ENCODE measurements around the gene ACACB. TPM values are rescaled to one million over a fixed set of nuclear protein-coding genes. Genes with fewer than 3 reads are reported as not detected.

The ACACB gene
- total RNA-seq, 1 donor from 2014 or later, result 1.7 TPM

- DNase-seq (ENCODE audit: low spot score), result no peak
- peaks cover 7% of the 10 kb centered on the region for H3K27me3 Mint-ChIP-seq (ENCODE audit: unreplicated experiment)
- peaks cover 3% of the 10 kb centered on the region for H3K9me3 Mint-ChIP-seq (ENCODE audit: unreplicated experiment)
- no peak overlapping the region for H3K27ac Mint-ChIP-seq (ENCODE audit: unreplicated experiment)
- H3K4me1 Mint-ChIP-seq (ENCODE audit: unreplicated experiment), result peaks cover 4% of the 10 kb centered on the region
- H3K36me3 Mint-ChIP-seq (ENCODE audit: low read depth, unreplicated experiment), result no peaks in the 10 kb centered on the region
- peak; percentile 30 for TF ChIP-seq CTCF (IDR thresholded peaks at IDR 0.05; ENCODE audit: unreplicated experiment)
- H3K4me3 Mint-ChIP-seq (ENCODE audit: unreplicated experiment), result no peak overlapping the region
These were observed 186.0 kb downstream of the ACACB start for GRCh38 chr12:109302358-109302757.

GRCh38 chr12:109302770-109303169, 186.4 kb downstream of the ACACB start:
- Mint-ChIP-seq H3K4me1 (ENCODE audit: unreplicated experiment) (peaks cover 4% of the 10 kb centered on the region), H3K9me3 (ENCODE audit: unreplicated experiment) (peaks cover 3% of the 10 kb centered on the region), H3K36me3 (ENCODE audit: low read depth, unreplicated experiment) (no peaks in the 10 kb centered on the region), H3K27ac (ENCODE audit: unreplicated experiment) (no peak overlapping the region), H3K27me3 (ENCODE audit: unreplicated experiment) (peaks cover 7% of the 10 kb centered on the region), H3K4me3 (ENCODE audit: unreplicated experiment) (no peak overlapping the region)
- TF ChIP-seq CTCF (IDR thresholded peaks at IDR 0.05; ENCODE audit: unreplicated experiment), result no peak
- DNase-seq (ENCODE audit: low spot score), result no peak

- no peak overlapping the region for H3K27ac Mint-ChIP-seq (ENCODE audit: unreplicated experiment)
- no peak overlapping the region for H3K4me3 Mint-ChIP-seq (ENCODE audit: unreplicated experiment)
- H3K36me3 Mint-ChIP-seq (ENCODE audit: low read depth, unreplicated experiment), result no peaks in the 10 kb centered on the region
- peaks cover 7% of the 10 kb centered on the region for H3K27me3 Mint-ChIP-seq (ENCODE audit: unreplicated experiment)
- H3K9me3 Mint-ChIP-seq (ENCODE audit: unreplicated experiment), result peaks cover 3% of the 10 kb centered on the region
- TF ChIP-seq CTCF (IDR thresholded peaks at IDR 0.05; ENCODE audit: unreplicated experiment), result no peak
- no peak for DNase-seq (ENCODE audit: low spot score)
- peaks cover 4% of the 10 kb centered on the region for H3K4me1 Mint-ChIP-seq (ENCODE audit: unreplicated experiment)
These were observed 188.1 kb downstream of the ACACB start for GRCh38 chr12:109304485-109304884.

GRCh38 chr12:109305547-109305946, 189.2 kb downstream of the ACACB start:
- DNase-seq (ENCODE audit: low spot score), result no peak
- H3K4me1 Mint-ChIP-seq (ENCODE audit: unreplicated experiment), result peaks cover 7% of the 10 kb centered on the region
- no peak overlapping the region for H3K4me3 Mint-ChIP-seq (ENCODE audit: unreplicated experiment)
- H3K27me3 Mint-ChIP-seq (ENCODE audit: unreplicated experiment), result peaks cover 12% of the 10 kb centered on the region
- H3K27ac Mint-ChIP-seq (ENCODE audit: unreplicated experiment), result no peak overlapping the region
- peaks cover 3% of the 10 kb centered on the region for H3K9me3 Mint-ChIP-seq (ENCODE audit: unreplicated experiment)
- peaks cover under 1% of the 10 kb centered on the region for H3K36me3 Mint-ChIP-seq (ENCODE audit: low read depth, unreplicated experiment)
- TF ChIP-seq CTCF (IDR thresholded peaks at IDR 0.05; ENCODE audit: unreplicated experiment), result no peak

GRCh38 chr12:109307051-109307450, 190.7 kb downstream of the ACACB start:
- Mint-ChIP-seq H3K9me3 (ENCODE audit: unreplicated experiment) (no peaks in the 10 kb centered on the region), H3K27me3 (ENCODE audit: unreplicated experiment) (peaks cover 15% of the 10 kb centered on the region), H3K4me3 (ENCODE audit: unreplicated experiment) (no peak overlapping the region), H3K4me1 (ENCODE audit: unreplicated experiment) (peaks cover 6% of the 10 kb centered on the region), H3K27ac (ENCODE audit: unreplicated experiment) (no peak overlapping the region), H3K36me3 (ENCODE audit: low read depth, unreplicated experiment) (peaks cover 4% of the 10 kb centered on the region)
- no peak for DNase-seq (ENCODE audit: low spot score)
- TF ChIP-seq CTCF (IDR thresholded peaks at IDR 0.05; ENCODE audit: unreplicated experiment), result no peak
